GM21723 (cell line): ENCODE measurements around the gene VSTM1.

Experiments used
- ATAC-seq: cut with Tn5 transposase; IDR thresholded peaks from one replicate; pipeline ENCODE4 v1.9.1; 2021; ENCODE audit warnings: mild to moderate bottlenecking, moderate library complexity; ENCODE audit not compliant: unreplicated experiment

The VSTM1 gene

DNA sequence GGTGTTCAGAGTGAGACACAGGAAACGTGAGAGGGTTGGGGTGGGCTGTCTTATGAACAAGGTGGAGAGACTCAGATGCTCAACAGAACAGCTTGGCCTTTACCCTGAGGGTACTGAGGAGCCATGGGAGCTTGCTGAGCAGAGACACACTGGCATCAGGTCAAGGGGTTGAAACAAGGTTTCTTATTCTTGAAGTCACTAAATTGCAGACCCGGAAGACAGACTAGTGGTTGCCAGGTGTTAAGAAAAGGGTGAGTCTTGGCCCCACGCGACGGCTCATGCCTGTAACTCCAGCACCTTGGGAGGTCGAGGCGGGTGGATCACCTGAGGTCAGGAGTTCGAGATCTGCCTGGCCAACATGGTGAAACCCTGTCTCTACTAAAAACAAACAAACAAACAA lies 49.8 kb downstream of the VSTM1 start:
- no peak for ATAC-seq

DNA sequence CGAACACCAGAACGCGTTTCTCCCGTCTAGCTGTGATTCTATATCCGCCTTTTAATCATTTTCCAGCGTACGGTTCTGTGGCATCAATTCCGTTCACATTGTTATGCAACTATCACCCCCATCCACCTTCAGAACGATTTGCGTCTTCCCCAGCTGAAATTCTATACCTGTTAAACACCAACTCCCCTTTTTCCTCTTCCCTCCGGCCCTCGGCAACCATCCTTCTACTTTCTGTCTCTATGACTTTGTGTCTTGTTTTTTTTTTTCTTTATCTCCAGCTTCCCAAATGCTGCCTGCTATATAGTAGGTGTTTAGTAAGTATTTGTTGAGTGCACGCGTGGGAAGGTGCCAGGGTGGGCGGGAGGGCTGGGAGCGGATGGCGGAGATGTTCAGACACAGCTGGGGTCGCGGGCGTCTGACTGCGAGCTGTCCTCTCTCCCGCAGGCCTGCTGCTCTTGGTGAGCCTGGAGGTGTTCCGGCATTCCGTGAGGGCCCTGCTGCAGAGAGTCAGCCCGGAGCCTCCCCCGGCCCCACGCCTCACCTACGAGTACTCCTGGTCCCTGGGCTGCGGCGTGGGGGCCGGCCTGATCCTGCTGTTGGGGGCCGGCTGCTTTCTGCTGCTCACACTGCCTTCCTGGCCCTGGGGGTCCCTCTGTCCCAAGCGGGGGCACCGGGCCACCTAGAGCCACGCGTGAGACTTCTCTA lies 52.0 kb downstream of the VSTM1 start:
- ATAC-seq: no peak

DNA sequence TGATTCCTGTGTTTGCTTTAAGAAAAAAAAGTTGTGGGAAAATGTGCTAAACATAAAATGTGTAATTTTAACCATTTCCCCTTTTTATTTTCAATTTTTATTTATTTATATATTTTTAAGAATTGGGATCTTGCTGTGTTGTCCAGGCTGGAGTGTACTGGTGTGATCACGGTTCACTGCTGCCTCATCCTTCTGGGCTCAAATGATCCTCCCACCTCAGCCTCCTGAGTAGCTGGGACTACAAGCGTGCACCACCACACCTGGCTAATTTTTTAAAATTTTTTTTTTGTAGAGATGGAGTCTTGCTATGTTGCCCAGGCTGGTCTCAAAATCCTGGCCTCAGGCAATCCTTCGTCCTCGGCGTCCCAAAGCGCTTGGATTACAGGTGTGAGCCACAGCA lies 53.2 kb downstream of the VSTM1 start:
- no peak for ATAC-seq

DNA sequence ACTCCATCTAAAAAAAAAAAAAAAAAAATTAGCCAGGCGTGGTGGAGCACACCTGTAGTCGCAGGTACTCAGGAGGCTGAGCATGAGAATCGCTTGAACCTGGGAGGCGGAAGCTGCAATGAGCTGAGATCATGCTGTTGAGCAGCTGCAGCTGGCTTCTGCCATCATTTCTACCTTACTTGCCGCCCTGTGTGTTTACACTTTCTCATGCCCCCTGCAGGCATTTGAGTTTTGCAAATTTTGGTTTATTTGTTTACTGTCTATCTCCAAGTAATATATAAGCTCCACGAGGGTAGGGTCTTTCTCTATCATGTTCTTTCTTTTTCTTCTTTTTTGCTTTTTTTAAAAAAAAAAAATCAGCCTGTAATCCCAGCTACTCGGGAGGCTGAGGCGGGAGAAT lies 54.3 kb downstream of the VSTM1 start:
- no peak for ATAC-seq

DNA sequence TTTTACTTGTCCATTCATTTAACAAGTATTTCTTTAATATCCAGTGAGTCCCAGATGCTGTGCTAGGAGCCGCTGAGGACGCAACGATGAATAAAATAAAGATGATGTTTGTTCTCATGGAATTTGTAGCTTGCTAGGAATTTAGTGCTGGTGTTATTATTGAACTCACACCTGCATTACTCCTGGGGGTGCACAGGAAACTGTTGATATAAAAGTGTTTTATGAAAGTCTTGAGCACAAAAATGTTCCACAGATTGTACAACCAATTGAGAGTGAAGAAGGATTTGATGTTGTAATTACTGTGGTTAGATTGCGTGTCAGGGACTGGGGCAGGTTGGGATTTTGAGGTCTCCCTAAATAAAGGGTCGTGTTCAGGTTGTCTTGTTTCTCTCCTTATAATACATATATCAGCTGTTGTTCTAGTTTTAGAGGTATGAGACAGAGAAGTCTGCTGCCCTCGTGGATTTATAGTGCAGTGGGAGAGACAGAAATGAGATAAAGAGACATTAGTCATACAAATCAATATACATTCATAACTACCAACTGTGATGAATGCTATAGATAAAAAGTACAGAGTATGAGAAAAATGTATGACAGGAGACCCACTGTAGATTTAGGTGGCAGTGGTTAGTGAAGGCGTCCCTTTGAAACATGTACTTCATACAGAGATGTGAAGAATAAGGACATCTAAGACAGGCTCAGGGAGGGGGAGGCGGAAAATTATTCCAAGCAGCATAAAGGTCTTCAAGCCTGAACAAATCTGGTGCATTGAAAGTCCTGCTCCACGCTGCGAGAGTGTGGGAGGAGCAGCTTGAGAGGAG lies 61.0 kb downstream of the VSTM1 start:
- ATAC-seq: no peak

DNA sequence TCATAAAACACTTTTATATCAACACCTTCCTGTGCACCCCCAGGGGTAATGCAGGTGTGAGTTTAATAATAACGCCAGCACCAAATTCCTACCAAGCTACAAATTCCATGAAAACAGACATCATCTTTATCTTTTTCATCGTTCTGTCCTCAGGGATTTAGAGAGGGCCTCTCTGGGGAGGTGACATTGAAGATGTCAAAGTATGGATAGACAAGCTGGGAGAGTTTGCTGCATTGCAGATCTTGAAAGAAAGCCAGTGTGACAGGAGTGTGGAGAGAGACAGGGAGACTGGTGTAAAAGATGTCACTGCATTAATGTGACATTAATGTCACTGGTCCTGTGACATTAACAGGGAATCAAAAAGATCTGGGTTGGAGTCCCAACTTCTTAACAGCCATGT lies 62.2 kb downstream of the VSTM1 start:
- ATAC-seq: no peak

DNA sequence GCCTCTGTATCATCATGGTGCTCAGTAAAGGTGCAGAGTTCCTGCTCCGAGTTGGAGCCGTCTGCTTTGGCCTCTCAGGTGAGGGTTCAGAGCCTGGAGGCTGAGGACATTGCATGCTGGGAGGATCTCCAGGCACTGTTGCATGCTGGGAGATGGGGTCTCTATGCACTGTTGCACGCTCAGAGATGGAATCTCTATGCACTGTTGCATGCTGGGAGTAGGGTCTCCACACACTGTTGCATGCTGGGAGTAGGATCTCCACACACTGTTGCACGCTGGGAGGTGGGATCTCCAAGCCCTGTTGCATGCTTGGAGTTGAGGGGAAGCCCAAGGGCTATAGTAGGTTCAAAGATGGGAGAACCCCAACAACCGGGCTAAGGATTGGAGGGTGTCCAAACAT lies 64.0 kb downstream of the VSTM1 start:
- ATAC-seq: no peak

DNA sequence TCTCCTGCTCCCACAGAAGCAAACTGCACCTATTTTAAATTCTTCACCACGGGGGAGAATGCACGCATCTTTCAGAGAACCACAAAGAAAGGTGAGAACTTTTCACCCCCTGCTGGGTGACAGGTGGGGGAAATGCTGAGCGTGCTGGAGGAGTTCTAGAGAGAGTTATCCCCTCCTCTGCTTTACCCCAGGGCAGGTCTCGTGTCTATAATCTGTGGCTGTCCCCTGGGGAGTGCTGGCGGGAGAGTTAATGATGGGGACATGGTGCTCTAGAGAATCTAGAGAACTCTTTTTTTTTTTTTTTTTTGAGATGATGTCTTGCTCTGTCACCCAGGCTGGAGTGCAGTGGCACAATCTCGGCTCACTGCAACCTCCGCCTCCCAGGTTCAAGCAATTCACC lies 65.5 kb downstream of the VSTM1 start:
- ATAC-seq: no peak

DNA sequence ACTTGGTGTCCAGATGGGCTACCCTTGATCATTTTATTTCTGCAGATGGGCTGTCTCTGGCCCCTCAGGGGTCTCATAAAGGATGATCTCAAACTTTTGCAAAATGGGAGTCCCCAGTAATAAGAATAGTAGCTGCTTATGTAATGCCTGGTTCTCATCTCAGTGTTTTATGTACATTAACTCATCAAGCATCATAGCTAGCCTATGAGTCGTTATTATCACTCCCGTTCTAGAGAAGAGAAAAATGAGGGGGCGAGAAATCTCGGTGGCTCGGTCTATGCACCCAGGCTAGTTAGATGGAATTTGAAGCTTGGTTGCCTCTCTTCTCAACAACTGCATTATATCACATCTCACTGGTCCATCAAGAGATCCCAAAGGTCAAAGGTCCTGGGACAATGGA lies 68.9 kb downstream of the VSTM1 start:
- no peak for ATAC-seq

DNA sequence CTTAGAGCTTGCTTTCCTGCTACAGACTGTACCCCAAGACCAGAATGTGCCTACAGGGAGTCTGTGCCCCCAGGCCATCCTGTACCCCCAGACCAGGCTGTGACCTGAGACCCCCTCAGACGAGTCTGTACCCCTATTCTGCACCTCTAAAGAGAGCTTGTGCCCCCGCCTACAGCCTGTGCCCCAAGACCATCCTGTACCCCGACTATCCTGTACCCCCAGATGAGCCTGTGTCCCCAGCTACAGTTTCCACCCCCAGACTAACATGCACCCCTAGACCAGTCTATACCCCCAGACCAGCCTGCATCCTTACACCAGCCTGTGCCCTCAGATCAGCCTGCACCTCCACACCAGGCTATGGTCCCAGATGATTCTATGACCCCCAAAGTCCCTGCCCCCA lies 70.2 kb downstream of the VSTM1 start:
- no peak for ATAC-seq

DNA sequence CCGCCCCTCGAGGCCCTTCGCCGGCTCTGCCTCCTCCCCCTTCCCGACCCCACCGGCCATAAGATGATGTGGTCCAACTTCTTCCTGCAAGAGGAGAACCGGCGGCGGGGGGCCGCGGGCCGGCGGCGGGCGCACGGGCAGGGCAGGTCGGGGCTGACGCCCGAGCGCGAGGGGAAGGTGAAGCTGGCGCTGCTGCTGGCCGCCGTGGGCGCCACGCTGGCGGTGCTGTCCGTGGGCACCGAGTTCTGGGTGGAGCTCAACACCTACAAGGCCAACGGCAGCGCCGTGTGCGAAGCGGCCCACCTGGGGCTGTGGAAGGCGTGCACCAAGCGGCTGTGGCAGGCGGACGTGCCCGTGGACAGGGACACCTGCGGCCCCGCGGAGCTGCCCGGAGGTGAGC lies 70.9 kb downstream of the VSTM1 start:
- ATAC-seq: no peak

DNA sequence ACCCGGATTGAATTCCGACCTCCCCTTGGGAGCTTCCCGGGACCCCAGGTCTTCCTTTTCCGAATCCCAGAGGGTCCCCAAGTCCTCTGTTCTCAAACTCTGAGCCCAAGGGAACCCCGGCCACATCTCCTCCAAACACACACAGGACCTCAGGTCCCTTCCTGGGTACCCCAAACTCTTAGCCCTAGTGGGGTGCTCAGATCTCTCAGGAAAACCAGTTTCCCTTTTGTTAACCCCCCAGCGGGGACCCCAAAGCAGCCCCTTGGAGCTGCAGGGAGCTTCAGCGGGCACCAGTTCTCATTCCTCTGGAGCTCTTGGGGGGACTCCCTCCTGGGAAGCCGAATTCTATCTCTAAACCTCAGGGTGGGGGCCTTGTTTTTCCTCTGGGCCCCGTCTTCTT lies 71.5 kb downstream of the VSTM1 start:
- ATAC-seq: no peak

DNA sequence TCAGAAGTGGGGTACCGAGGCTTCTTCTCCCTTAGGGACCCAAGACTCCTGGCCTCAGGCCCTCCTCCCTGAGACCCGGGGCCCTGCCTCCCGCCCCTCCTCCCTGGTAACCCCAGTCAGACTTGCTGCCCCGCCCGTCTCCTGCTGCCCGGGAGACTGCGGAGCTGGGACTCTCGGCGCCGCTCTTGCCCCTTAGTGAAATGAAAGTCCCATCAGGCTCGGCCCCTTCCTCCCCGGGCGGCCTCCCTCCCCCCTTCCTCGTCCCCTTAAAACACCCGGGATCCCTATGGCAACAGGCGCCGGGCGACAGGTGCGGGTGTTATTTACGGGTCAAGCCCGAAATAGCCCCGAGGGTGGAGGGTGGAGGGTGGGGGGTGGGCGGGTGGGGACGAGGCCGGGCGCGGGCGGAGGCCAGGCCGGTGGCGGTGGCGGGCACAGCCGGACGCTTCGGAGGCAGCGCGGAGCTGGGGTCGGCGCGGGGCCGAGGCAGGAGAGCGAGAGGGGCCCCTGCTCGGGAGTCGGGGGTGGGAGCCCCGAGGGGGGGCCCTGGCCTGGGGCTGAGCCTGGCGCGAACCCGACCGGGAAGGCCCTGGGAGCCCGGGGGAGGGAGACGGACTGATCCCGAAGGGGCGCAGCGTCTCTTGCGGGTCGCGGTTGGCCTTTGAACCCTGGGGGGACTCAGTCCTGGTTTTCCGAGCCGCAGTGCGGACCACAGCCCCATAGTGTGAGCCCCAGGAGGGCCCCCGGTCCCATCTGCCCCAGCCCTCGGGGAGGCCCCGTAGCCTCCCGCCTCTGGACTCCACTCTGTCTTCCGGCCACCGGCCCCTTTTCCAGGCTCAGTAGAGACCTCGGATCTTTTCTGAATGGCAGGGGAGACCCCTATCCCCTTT lies 72.2 kb downstream of the VSTM1 start, which contains the start of gene CACNG6:
TSS of gene CACNG6 (plus strand) at position 414 of the 890 bp plus-strand sequence. CDS start 1,241 bp downstream, outside the sequence.
- no peak for ATAC-seq
